Activated B cell treated with CpG ODN at 0.5 μM for 24 hours (primary cell): ENCODE results near the gene OR4D1. TPM values are rescaled to one million over a fixed set of nuclear protein-coding genes. Genes with fewer than 3 reads are reported as not detected.

ENCODE experiments used
- ATAC-seq: fragments of 200-7000 bp; cut with Tn5 transposase; one replicate; pipeline ENCODE4 v1.10.0; 2021; ENCODE audit warnings: low read depth, mild to moderate bottlenecking, moderate library complexity
- CTCF ChIA-PET: fragments of 350-600 bp; sonication (Branson Sonifier 250); formaldehyde crosslinking; loops from one replicate; lab custom pipeline; 2021; ENCODE audit warnings: antibody characterized with exemption; lab: Charles Lee
- POLR2A ChIA-PET: fragments of 350-600 bp; sonication (Branson Sonifier 250); formaldehyde crosslinking; loops from one replicate; lab custom pipeline; 2021; ENCODE audit warnings: antibody characterized with exemption; lab: Charles Lee
- DNase-seq: peaks from one replicate; pipeline ENCODE4 v3.0.0; 2022
- H3K27ac Mint-ChIP-seq: one replicate; pipeline ENCODE4 v1.8.0; 2020; ENCODE audit warnings: mixed read lengths
- H3K27me3 Mint-ChIP-seq: one replicate; pipeline ENCODE4 v1.8.0; 2021; ENCODE audit warnings: mixed read lengths
- H3K36me3 Mint-ChIP-seq: one replicate; pipeline ENCODE4 v1.8.0; 2021; ENCODE audit warnings: low read depth, mixed read lengths
- H3K4me1 Mint-ChIP-seq: one replicate; pipeline ENCODE4 v1.8.0; 2021; ENCODE audit warnings: mixed read lengths
- H3K4me3 Mint-ChIP-seq: one replicate; pipeline ENCODE4 v1.8.0; 2020; ENCODE audit warnings: mild to moderate bottlenecking, mixed read lengths
- H3K9me3 Mint-ChIP-seq: one replicate; pipeline ENCODE4 v1.8.0; 2020; ENCODE audit warnings: mixed read lengths
- CTCF ChIP-seq: fragments of 200-600 bp; IDR thresholded peaks from one replicate; pipeline ENCODE4 v1.8.0; 2022; ENCODE audit warnings: antibody characterized with exemption, mild to moderate bottlenecking
- intact Hi-C: fragments of 100-400 bp; cut with micrococcal nuclease; formaldehyde crosslinking; loops from one replicate; pipeline ENCODE4 v1.15.1; 2024
- total RNA-seq: library from RNA; stranded (reverse); gene quantifications from 2 replicates; pipeline ENCODE4 v1.2.3, GENCODE V29; 2022

OR4D1 gene
- total RNA-seq, 1 donor from 2014 or later = not detected

GRCh38 chr17:58153046-58153445 lies 4.9 kb downstream of the OR4D1 start:
- peaks cover 35% of the 10 kb centered on the region for H3K27me3 Mint-ChIP-seq
- no peak for DNase-seq
- H3K27ac Mint-ChIP-seq = no peak overlapping the region
- H3K4me1 Mint-ChIP-seq = peaks cover 24% of the 10 kb centered on the region
- TF ChIP-seq CTCF = no peak
- H3K4me3 Mint-ChIP-seq = peak overlapping the region; percentile 4
- no peaks in the 10 kb centered on the region for H3K36me3 Mint-ChIP-seq
- ATAC-seq = no peak
- ChIA-PET CTCF (no interaction called here), POLR2A (no interaction called here)
- H3K9me3 Mint-ChIP-seq = no peaks in the 10 kb centered on the region
- intact Hi-C loops = no loop called here

- H3K4me3 Mint-ChIP-seq = no peak overlapping the region
- H3K36me3 Mint-ChIP-seq = no peaks in the 10 kb centered on the region
- TF ChIP-seq CTCF = no peak
- ATAC-seq (no peak), DNase-seq (no peak)
- CTCF ChIA-PET = no interaction called here
- peaks cover 24% of the 10 kb centered on the region for H3K4me1 Mint-ChIP-seq
- no peaks in the 10 kb centered on the region for H3K9me3 Mint-ChIP-seq
- intact Hi-C loops = no loop called here
- POLR2A ChIA-PET = no interaction called here
- no peak overlapping the region for H3K27ac Mint-ChIP-seq
- peaks cover 34% of the 10 kb centered on the region for H3K27me3 Mint-ChIP-seq
These were observed 5.5 kb downstream of the OR4D1 start for GRCh38 chr17:58153671-58154070.

- intact Hi-C loops = no loop called here
- no peak for TF ChIP-seq CTCF
- no peak for DNase-seq
- Mint-ChIP-seq H3K36me3 (no peaks in the 10 kb centered on the region), H3K27me3 (peaks cover 37% of the 10 kb centered on the region), H3K4me3 (peak overlapping the region; percentile 79), H3K27ac (no peak overlapping the region), H3K9me3 (no peaks in the 10 kb centered on the region), H3K4me1 (peaks cover 24% of the 10 kb centered on the region)
- CTCF ChIA-PET = no interaction called here
- peak; percentile 31 for ATAC-seq
- POLR2A ChIA-PET = no interaction called here
These were observed 8.9 kb downstream of the OR4D1 start for GRCh38 chr17:58156839-58157803.

- no peak overlapping the region for H3K27ac Mint-ChIP-seq
- H3K4me3 Mint-ChIP-seq = no peak overlapping the region
- no peak for TF ChIP-seq CTCF
- POLR2A ChIA-PET = no interaction called here
- H3K4me1 Mint-ChIP-seq = peaks cover 17% of the 10 kb centered on the region
- no peaks in the 10 kb centered on the region for H3K9me3 Mint-ChIP-seq
- peaks cover 40% of the 10 kb centered on the region for H3K27me3 Mint-ChIP-seq
- no peak for DNase-seq
- intact Hi-C loops = no loop called here
- no peaks in the 10 kb centered on the region for H3K36me3 Mint-ChIP-seq
- CTCF ChIA-PET = no interaction called here
- ATAC-seq = no peak
These were observed 10.0 kb downstream of the OR4D1 start for GRCh38 chr17:58158181-58158580.

- Mint-ChIP-seq H3K27ac (no peak overlapping the region), H3K36me3 (no peaks in the 10 kb centered on the region), H3K4me1 (peaks cover 10% of the 10 kb centered on the region), H3K9me3 (no peaks in the 10 kb centered on the region), H3K4me3 (no peak overlapping the region), H3K27me3 (peaks cover 46% of the 10 kb centered on the region)
- CTCF ChIA-PET = no interaction called here
- DNase-seq (no peak), ATAC-seq (no peak)
- intact Hi-C loops = no loop called here
- POLR2A ChIA-PET = no interaction called here
- no peak for TF ChIP-seq CTCF
These were observed 13.4 kb downstream of the OR4D1 start for GRCh38 chr17:58161566-58161965.
